Mesendoderm (in vitro differentiated cells): Measurements from ENCODE around the gene SYT17.
A peak's percentile ranks its signal among the peaks of the same experiment; 100 is the strongest.

ENCODE experiments used
- DNase-seq: peaks from one replicate; pipeline ENCODE4 v3.0.0; 2013
- H2AK5ac ChIP-seq: 2 replicates; pipeline ENCODE4 v1.6.1; 2013; ENCODE audit warnings: low read length, inconsistent platforms
- H2BK120ac ChIP-seq: 2 replicates; pipeline ENCODE4 v1.6.1; 2013; ENCODE audit warnings: low read depth, mild to moderate bottlenecking, low read length, moderate library complexity, mixed read lengths
- H2BK15ac ChIP-seq: replicated peaks from 2 replicates; pipeline ENCODE4 v1.6.1; 2013; ENCODE audit warnings: low read depth, mild to moderate bottlenecking, moderate library complexity
- H2BK5ac ChIP-seq: 2 replicates; pipeline ENCODE4 v1.6.1; 2013; ENCODE audit warnings: low read length, inconsistent platforms
- H3K18ac ChIP-seq: 2 replicates; pipeline ENCODE4 v1.6.1; 2013; ENCODE audit warnings: mild to moderate bottlenecking, low read length, mixed read lengths
- H3K23ac ChIP-seq: one replicate; pipeline ENCODE4 v1.6.1; 2013; ENCODE audit warnings: low read length
- H3K27ac ChIP-seq: 2 replicates; pipeline ENCODE4 v1.5.1; 2013; ENCODE audit warnings: low read depth, mild to moderate bottlenecking, inconsistent platforms, low read length, moderate library complexity
- H3K27me3 ChIP-seq: 2 replicates; pipeline ENCODE4 v1.6.1; 2013; ENCODE audit warnings: low read length, control low read depth, mild to moderate bottlenecking, inconsistent platforms; ENCODE audit not compliant: insufficient read depth, poor library complexity
- H3K36me3 ChIP-seq: 2 replicates; pipeline ENCODE4 v1.6.1; 2013; ENCODE audit warnings: low read length, inconsistent platforms; ENCODE audit not compliant: control insufficient read depth, insufficient read depth
- H3K4ac ChIP-seq: one replicate; pipeline ENCODE4 v1.6.1; 2013; ENCODE audit warnings: low read depth, mild to moderate bottlenecking, low read length, moderate library complexity
- H3K4me1 ChIP-seq: 2 replicates; pipeline ENCODE4 v1.6.1; 2013; ENCODE audit warnings: low read depth, low read length, inconsistent platforms; ENCODE audit not compliant: control insufficient read depth
- H3K4me2 ChIP-seq: 2 replicates; pipeline ENCODE4 v1.6.1; 2013; ENCODE audit warnings: low read length
- H3K4me3 ChIP-seq: 2 replicates; pipeline ENCODE4 v1.5.1; 2013; ENCODE audit warnings: mild to moderate bottlenecking, low read length
- H3K56ac ChIP-seq: one replicate; pipeline ENCODE4 v1.6.1; 2013; ENCODE audit warnings: low read length
- H3K79me1 ChIP-seq: 2 replicates; pipeline ENCODE4 v1.6.1; 2013; ENCODE audit warnings: low read length, inconsistent platforms
- H3K79me2 ChIP-seq: 2 replicates; pipeline ENCODE4 v1.6.1; 2013; ENCODE audit warnings: mild to moderate bottlenecking, low read length; ENCODE audit not compliant: control insufficient read depth, insufficient read depth
- H3K9ac ChIP-seq: 2 replicates; pipeline ENCODE4 v1.6.1; 2013; ENCODE audit warnings: low read length, inconsistent platforms
- H4K5ac ChIP-seq: one replicate; pipeline ENCODE4 v1.6.1; 2013; ENCODE audit warnings: low read length
- H4K8ac ChIP-seq: one replicate; pipeline ENCODE4 v1.6.1; 2013; ENCODE audit warnings: low read depth, mild to moderate bottlenecking, control low read depth, low read length, moderate library complexity
- WGBS: extraction: QIAGEN DNeasy Blood & Tissue Kit; methylation state at CpG from one replicate; pipeline ENCODE4 v1.1.7; 2013; ENCODE audit warnings: low lambda C conversion rate, missing lambda C conversion rate; ENCODE audit not compliant: insufficient coverage; ENCODE audit errors: extremely low coverage; 5-methylcytosine and 5-hydroxymethylcytosine counted together

The SYT17 gene

DNA sequence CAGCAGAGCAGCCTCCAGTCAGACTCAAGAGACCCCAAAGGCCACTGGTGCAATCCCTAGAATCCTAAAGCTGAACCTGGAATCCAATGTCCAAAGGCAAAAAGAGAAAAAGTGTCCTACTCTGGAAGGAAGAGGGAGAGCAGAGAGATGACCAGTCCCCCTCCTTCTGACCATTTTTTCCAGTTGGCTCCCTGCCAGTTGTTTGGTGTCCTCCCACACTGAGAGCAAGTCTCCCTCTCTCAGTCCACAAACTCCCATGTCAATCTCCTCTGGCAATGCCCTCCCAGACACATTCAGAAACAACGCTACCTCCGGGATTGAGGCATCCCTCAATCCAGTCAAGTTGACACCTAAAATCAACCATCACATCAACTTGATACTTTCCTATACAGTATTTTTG lies 113.2 kb downstream of the SYT17 start:
- Histone ChIP-seq H3K4me1 (no peaks in the 10 kb centered on the region), H3K27ac (no peak overlapping the region), H3K79me1 (no peaks in the 10 kb centered on the region), H2AK5ac (no peak overlapping the region), H3K18ac (no peak overlapping the region), H4K5ac (no peak overlapping the region), H3K9ac (no peak overlapping the region), H4K8ac (no peak overlapping the region), H3K4me3 (no peak overlapping the region), H3K56ac (no peak overlapping the region), H3K23ac (no peak overlapping the region), H3K4ac (no peak overlapping the region), H2BK120ac (no peak overlapping the region), H3K79me2 (no peaks in the 10 kb centered on the region), H2BK15ac (no peak overlapping the region), H3K4me2 (no peak overlapping the region), H3K27me3 (no peaks in the 10 kb centered on the region), H3K36me3 (no peaks in the 10 kb centered on the region), H2BK5ac (no peak overlapping the region)
- no CpG with 5 or more reads among the region's 2 CpGs for WGBS
- DNase-seq, result no peak

DNA sequence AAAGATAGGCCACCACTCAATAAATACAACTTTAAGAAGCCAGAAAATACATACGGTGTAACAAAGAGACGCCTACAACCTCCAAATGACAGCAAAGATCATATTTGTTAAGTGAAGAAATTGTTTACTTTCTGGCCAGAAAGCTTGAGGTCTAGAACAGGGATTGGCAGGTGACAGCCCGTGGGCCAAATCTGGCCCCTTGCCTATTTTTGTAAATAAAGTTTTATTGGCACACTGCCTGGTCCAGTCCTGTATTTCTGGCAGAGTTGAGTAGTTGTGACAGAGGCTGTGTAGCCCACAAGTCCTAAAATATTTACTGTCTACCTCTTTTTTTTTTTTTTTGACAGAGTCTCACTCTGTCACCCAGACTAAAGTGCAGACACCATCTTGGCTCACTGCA lies 114.1 kb downstream of the SYT17 start:
- Histone ChIP-seq H3K23ac (no peak overlapping the region), H3K9ac (no peak overlapping the region), H3K79me2 (no peaks in the 10 kb centered on the region), H3K4me2 (no peak overlapping the region), H3K4me1 (no peaks in the 10 kb centered on the region), H3K18ac (no peak overlapping the region), H2BK120ac (no peak overlapping the region), H4K8ac (no peak overlapping the region), H2BK15ac (no peak overlapping the region), H4K5ac (no peak overlapping the region), H3K36me3 (no peaks in the 10 kb centered on the region), H3K4ac (no peak overlapping the region), H2BK5ac (no peak overlapping the region), H3K79me1 (no peaks in the 10 kb centered on the region), H3K27me3 (no peaks in the 10 kb centered on the region), H3K56ac (no peak overlapping the region), H3K27ac (no peak overlapping the region), H3K4me3 (no peak overlapping the region), H2AK5ac (no peak overlapping the region)
- WGBS, result no CpG with 5 or more reads among the region's 3 CpGs
- no peak for DNase-seq

DNA sequence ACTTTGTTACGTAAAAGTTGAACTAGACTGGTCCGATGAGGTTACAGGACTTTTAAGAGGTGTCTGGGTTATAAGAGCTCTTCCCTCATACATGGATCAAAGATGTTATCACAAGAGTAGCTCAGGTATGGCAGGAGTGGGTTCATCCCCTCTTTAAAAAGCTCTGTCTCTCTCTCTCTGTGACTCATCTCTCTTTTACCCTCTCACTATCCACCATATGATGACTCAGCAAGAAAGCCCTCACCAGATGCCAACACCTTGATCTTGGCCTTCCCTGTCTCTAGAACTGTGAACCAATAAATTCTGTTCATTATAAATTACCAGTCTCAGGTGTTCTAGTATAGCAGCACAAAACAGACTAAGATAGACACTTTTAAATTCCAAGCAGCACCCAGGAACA lies 115.6 kb downstream of the SYT17 start:
- no peak overlapping the region for H3K4me2 ChIP-seq
- no peak overlapping the region for H2BK15ac ChIP-seq
- no peak overlapping the region for H3K9ac ChIP-seq
- H2AK5ac ChIP-seq, result no peak overlapping the region
- H3K36me3 ChIP-seq, result no peaks in the 10 kb centered on the region
- H3K79me1 ChIP-seq, result no peaks in the 10 kb centered on the region
- no peak overlapping the region for H2BK5ac ChIP-seq
- H3K4me1 ChIP-seq, result peaks cover 5% of the 10 kb centered on the region
- H3K79me2 ChIP-seq, result no peaks in the 10 kb centered on the region
- H3K23ac ChIP-seq, result no peak overlapping the region
- H2BK120ac ChIP-seq, result no peak overlapping the region
- no peak overlapping the region for H3K27ac ChIP-seq
- H3K4me3 ChIP-seq, result no peak overlapping the region
- peak; percentile 54 for DNase-seq
- WGBS, result no CpG with 5 or more reads among the region's 2 CpGs
- no peak overlapping the region for H3K4ac ChIP-seq
- H3K27me3 ChIP-seq, result no peaks in the 10 kb centered on the region
- H3K56ac ChIP-seq, result no peak overlapping the region
- H4K5ac ChIP-seq, result no peak overlapping the region
- no peak overlapping the region for H3K18ac ChIP-seq
- H4K8ac ChIP-seq, result no peak overlapping the region

DNA sequence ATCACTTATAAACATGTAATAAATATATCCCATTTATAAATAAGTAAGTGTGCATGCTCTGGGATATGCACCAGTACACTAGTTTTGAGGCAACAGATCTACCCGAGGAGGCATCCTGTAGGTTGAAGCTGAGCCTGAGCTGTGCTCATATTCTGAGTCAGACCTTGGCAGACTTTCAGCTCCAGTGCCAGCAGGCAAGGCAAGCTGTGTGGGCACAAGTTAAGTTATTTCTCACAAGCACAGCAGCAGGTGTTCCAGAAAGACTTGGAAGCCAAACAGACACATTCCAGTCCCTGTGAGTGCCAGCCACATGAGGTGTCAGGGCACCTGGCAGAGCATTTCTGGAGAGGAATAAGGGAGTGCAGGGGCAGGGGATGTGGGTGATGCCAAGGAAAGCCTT lies 116.2 kb downstream of the SYT17 start:
- Histone ChIP-seq H3K4me1 (peaks cover 5% of the 10 kb centered on the region), H3K4ac (no peak overlapping the region), H3K36me3 (no peaks in the 10 kb centered on the region), H3K18ac (no peak overlapping the region), H2AK5ac (no peak overlapping the region), H2BK5ac (no peak overlapping the region), H3K4me3 (no peak overlapping the region), H2BK120ac (no peak overlapping the region), H3K9ac (no peak overlapping the region), H3K4me2 (no peak overlapping the region), H3K27me3 (no peaks in the 10 kb centered on the region), H3K27ac (no peak overlapping the region), H3K79me1 (no peaks in the 10 kb centered on the region), H2BK15ac (no peak overlapping the region), H3K56ac (no peak overlapping the region), H4K8ac (no peak overlapping the region), H4K5ac (no peak overlapping the region), H3K79me2 (no peaks in the 10 kb centered on the region), H3K23ac (no peak overlapping the region)
- WGBS, result no CpG with 5 or more reads among the region's 1 CpG
- no peak for DNase-seq

DNA sequence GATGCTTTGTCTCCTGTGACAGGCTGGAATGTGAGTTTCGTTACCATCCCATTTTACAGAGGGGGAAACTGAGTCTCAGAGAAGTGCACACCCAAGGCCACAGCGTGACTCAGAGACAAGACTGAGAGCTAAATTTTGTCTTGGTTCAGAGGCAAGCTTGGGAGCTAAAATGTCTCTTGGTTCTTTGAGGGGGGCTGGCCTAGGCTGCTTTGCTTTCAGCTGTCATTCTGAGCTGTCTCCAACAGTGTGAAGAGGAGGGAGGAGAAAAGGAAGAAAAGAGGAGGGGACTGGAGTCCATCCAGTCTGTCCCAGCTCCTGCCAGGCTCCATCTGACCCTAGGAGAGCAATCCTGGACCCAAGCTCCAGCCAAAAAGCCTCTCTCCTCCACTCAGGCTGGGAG lies 117.4 kb downstream of the SYT17 start, which contains the start of gene CLEC19A:
Gene CLEC19A, plus strand, starts transcription at position 301 of the 400 bp plus-strand sequence. CDS start 121 bp downstream, outside the sequence.
- no peak within 1 kb of the TSS for H3K27ac ChIP-seq
- no peaks in the 10 kb centered on the region for H3K79me2 ChIP-seq
- H3K9ac ChIP-seq, result no peak within 1 kb of the TSS
- no peak for DNase-seq
- no peak within 1 kb of the TSS for H3K4me3 ChIP-seq
- no peaks in the 10 kb centered on the region for H3K27me3 ChIP-seq
- H2BK120ac ChIP-seq, result no peak within 1 kb of the TSS
- no CpG with 5 or more reads among the region's 2 CpGs for WGBS
- H2BK15ac ChIP-seq, result no peak within 1 kb of the TSS
- no peak within 1 kb of the TSS for H3K4ac ChIP-seq
- peak within 1 kb of the TSS; percentile 25 for H3K23ac ChIP-seq
- no peak within 1 kb of the TSS for H2AK5ac ChIP-seq
- H3K36me3 ChIP-seq, result no peaks in the 10 kb centered on the region
- H3K79me1 ChIP-seq, result no peaks in the 10 kb centered on the region
- H4K8ac ChIP-seq, result no peak within 1 kb of the TSS
- no peak within 1 kb of the TSS for H3K56ac ChIP-seq
- H3K4me2 ChIP-seq, result no peak within 1 kb of the TSS
- no peak within 1 kb of the TSS for H3K18ac ChIP-seq
- no peak within 1 kb of the TSS for H4K5ac ChIP-seq
- H3K4me1 ChIP-seq, result peaks cover 5% of the 10 kb centered on the region
- H2BK5ac ChIP-seq, result no peak within 1 kb of the TSS

DNA sequence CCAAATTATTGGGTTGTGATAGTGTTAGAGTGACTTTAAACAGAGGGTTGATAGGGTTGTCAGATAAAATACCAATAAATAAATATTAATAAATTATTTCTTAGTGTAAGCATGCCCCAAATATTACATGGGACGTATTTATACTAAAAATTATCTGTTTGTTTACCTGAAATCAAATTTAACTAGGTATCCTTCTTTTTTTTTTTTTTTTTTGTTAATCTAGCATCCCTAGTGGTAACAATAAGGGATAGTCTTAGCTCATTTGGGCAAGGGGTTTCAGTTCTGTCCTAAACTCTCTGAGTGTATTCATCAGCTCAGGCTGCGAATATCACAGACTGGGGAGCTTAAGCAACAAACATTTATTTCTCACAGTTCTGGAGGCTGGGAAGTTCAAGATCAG lies 118.8 kb downstream of the SYT17 start:
- H2AK5ac ChIP-seq, result no peak overlapping the region
- H3K79me2 ChIP-seq, result no peaks in the 10 kb centered on the region
- H3K79me1 ChIP-seq, result no peaks in the 10 kb centered on the region
- H2BK120ac ChIP-seq, result no peak overlapping the region
- no peaks in the 10 kb centered on the region for H3K27me3 ChIP-seq
- H2BK5ac ChIP-seq, result no peak overlapping the region
- no peak for DNase-seq
- peaks cover 9% of the 10 kb centered on the region for H3K4me1 ChIP-seq
- WGBS, result no CpG with 5 or more reads among the region's 2 CpGs
- no peak overlapping the region for H3K23ac ChIP-seq
- H3K9ac ChIP-seq, result no peak overlapping the region
- H4K5ac ChIP-seq, result no peak overlapping the region
- no peak overlapping the region for H3K27ac ChIP-seq
- no peak overlapping the region for H3K4me3 ChIP-seq
- no peak overlapping the region for H3K56ac ChIP-seq
- H3K18ac ChIP-seq, result no peak overlapping the region
- no peak overlapping the region for H4K8ac ChIP-seq
- no peak overlapping the region for H3K4me2 ChIP-seq
- H3K36me3 ChIP-seq, result no peaks in the 10 kb centered on the region
- H2BK15ac ChIP-seq, result no peak overlapping the region
- peak overlapping the region; percentile 11 for H3K4ac ChIP-seq
